Activated CD4-positive, CD25-positive, alpha-beta regulatory T cell treated with anti-CD3 and anti-CD28 coated beads, Interleukin-2, amount 50 U/mL, for 24 hours (primary cell): ENCODE measurements around the gene AFF3.

Source experiments
- ATAC-seq, 2 donors: fragments of 150-1000 bp; cut with Tn5 transposase; one replicate each; pipeline ENCODE4 v1.10.0; 2021; ENCODE audit warnings: mild to moderate bottlenecking in 1 of 2, moderate library complexity in 1 of 2

Gene AFF3

GRCh38 chr2:99850084-99850710 lies 292.2 kb downstream of the AFF3 start:
- no peak for ATAC-seq

- no peak for ATAC-seq
These were observed 295.8 kb downstream of the AFF3 start for GRCh38 chr2:99846462-99847107.

GRCh38 chr2:99845296-99845695 lies 297.1 kb downstream of the AFF3 start:
- no peak for ATAC-seq

GRCh38 chr2:99842451-99842850 lies 299.9 kb downstream of the AFF3 start:
- ATAC-seq = no peak

- ATAC-seq = no peak
These were observed 300.6 kb downstream of the AFF3 start for GRCh38 chr2:99841749-99842148.

GRCh38 chr2:99840831-99841230 lies 301.6 kb downstream of the AFF3 start:
- ATAC-seq = no peak

GRCh38 chr2:99836690-99837605 lies 305.4 kb downstream of the AFF3 start:
- ATAC-seq = no peak

- no peak for ATAC-seq
These were observed 308.0 kb downstream of the AFF3 start for GRCh38 chr2:99834426-99834825.

GRCh38 chr2:99833586-99834201 lies 308.7 kb downstream of the AFF3 start:
- ATAC-seq = no peak

GRCh38 chr2:99832926-99833325 lies 309.5 kb downstream of the AFF3 start:
- ATAC-seq = no peak

- no peak for ATAC-seq
These were observed 310.6 kb downstream of the AFF3 start for GRCh38 chr2:99831772-99832171.

GRCh38 chr2:99827296-99827999 lies 314.9 kb downstream of the AFF3 start:
- ATAC-seq = no peak

GRCh38 chr2:99825630-99826029 lies 316.8 kb downstream of the AFF3 start:
- no peak for ATAC-seq

GRCh38 chr2:99824758-99825157 lies 317.6 kb downstream of the AFF3 start:
- no peak for ATAC-seq

GRCh38 chr2:99822474-99823207 lies 319.7 kb downstream of the AFF3 start:
- no peak for ATAC-seq

- ATAC-seq = no peak
These were observed 320.4 kb downstream of the AFF3 start for GRCh38 chr2:99821984-99822383.

GRCh38 chr2:99821572-99821971 lies 320.8 kb downstream of the AFF3 start:
- no peak for ATAC-seq

GRCh38 chr2:99821039-99821438 lies 321.4 kb downstream of the AFF3 start:
- no peak for ATAC-seq

GRCh38 chr2:99819766-99820165 lies 322.6 kb downstream of the AFF3 start:
- ATAC-seq = no peak

- no peak for ATAC-seq
These were observed 323.5 kb downstream of the AFF3 start for GRCh38 chr2:99818842-99819241.

GRCh38 chr2:99816908-99817307 lies 325.5 kb downstream of the AFF3 start:
- no peak for ATAC-seq

GRCh38 chr2:99812426-99812825 lies 330.0 kb downstream of the AFF3 start:
- no peak for ATAC-seq
